Prostate gland (tissue), 2 donors: ENCODE data around the gene UBASH3B.

Experiments used
- CTCF ChIP-seq, 4 experiments: fragments of 200-600 bp in 2 of 4; fragments of 450-650 bp in 2 of 4; sonication (generic) in 2 of 4; IDR thresholded peaks; 1 replicate in 3 of 4; 2 replicates in 1 of 4; pipeline ENCODE4 v1.5.1; 2016 to 2019; ENCODE audit warnings: antibody characterized with exemption in 4 of 4, mild to moderate bottlenecking in 2 of 4, moderate library complexity in 2 of 4
- POLR2A ChIP-seq: fragments of 450-650 bp; IDR thresholded peaks from one replicate; pipeline ENCODE4 v1.6.1; 2016; ENCODE audit warnings: antibody characterized with exemption, mild to moderate bottlenecking
- POLR2AphosphoS5 ChIP-seq: sonication (generic); formaldehyde crosslinking; IDR thresholded peaks from one replicate; pipeline ENCODE4 v1.6.1; 2017; ENCODE audit warnings: antibody characterized with exemption

GRCh38 chr11:122807731-122808477 is 152.4 kb downstream of the UBASH3B start:
- TF ChIP-seq POLR2A, result no peak
- no peak for TF ChIP-seq CTCF (IDR thresholded peaks at IDR 0.05)
- TF ChIP-seq POLR2AphosphoS5, result no peak
